Measurements from ENCODE around the gene ZFP36. TPM values are rescaled to one million over a fixed set of nuclear protein-coding genes. Genes with fewer than 3 reads are reported as not detected.

Gene ZFP36
- total RNA-seq, result 19.8 and 64.4 TPM in 2 replicates

GRCh38 chr19:39406656-39407409 lies at the start of gene ZFP36:
Gene ZFP36, plus strand, starts transcription at chr19:39406847. Its CDS starts 58 bp downstream, at chr19:39406905.

DNA sequence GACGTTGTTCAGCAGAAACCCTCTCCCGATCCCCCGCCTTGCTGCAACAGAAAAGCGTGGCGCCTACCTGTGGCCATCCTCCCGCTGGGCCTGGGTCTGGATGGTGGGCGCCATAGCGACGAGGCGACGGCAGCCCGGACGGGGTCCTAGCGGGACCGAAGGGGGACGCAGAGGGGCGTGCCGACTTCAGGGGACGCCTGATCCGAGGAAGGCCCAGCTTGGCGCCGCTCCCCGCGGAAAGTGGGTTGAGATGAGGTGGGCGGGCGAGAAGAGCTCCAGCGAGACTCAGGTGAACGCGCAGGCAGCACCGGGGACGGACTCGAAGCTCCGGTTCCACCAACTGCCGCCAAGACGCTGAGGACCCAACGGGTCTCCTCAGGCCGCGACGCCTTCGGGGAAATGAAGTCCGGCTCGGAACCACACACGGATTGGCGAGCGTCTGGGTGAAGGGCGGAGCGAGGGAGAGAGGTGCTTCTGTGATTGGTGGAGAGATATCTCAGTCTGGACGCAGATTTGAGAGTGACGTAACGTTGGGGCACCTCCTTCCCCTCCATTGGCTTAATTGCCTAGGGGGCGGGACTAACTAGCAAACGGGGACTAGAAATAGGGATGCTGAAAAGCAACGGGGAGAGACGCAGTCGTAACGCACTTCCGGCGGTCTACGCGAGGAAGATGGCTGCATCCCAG lies 15.8 kb upstream of the ZFP36 start, which contains the start of the genes MED29 and PAF1:
TSS of gene MED29 (plus strand) at position 628 of the 687 bp plus-strand sequence. CDS start at position 673, 45 bp downstream.
TSS of gene PAF1 (minus strand) at position 356 of the 687 bp plus-strand sequence. CDS start at position 114, 242 bp downstream.

GRCh38 chr19:39412100-39412866 lies 5.6 kb downstream of the ZFP36 start, which contains the start of gene PLEKHG2:
Gene PLEKHG2, plus strand, starts transcription at chr19:39412669. Its CDS starts 1,418 bp downstream, at chr19:39414087.

GRCh38 chr19:39435499-39436349 lies 29.1 kb downstream of the ZFP36 start, which contains the start of gene RPS16:
Gene RPS16, minus strand, starts transcription at chr19:39435949. Its CDS starts 54 bp downstream, at chr19:39435895.

DNA sequence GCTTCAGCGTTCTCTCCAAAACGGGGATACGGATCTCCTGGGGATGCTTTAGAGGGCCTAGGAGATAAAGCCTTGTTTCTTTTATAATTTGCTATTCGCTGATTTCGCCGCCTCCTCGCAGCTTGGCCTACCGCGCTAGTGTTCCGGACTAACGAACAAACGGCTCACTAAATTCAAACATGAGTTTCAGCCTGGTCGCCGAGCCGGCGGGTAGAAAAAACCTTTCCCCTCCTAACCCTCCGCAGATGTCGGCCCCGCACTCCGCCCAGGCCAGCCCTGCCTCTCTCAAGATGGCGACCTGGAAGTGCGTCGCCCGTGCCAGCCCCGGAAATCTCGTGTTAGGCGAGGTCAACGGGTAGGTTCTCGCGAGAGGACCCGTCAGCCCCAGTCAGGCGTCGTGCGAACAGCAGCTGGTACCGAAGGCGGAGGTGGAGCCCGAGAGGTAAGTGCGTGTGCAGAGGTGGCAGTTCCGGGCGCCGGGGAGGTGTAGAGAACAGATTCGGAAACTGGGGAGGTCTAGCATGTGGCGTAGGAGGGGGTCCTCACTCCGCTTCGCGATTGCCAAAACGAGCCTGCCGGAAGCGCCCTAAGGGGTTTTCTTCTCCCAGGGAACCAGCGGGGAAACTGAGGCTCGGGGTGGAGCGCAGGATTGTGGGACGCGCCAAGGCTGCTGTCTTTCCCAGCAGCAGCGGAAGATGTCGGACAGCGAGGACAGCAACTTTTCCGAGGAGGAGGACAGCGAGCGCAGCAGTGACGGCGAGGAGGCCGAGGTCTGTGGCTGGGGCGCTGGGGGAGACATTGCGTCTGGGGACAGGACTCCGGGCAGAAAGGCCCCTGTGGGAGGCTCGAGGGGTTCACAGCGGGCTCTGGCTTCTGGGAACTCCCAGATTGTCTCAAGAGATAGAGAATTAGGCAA lies 38.8 kb downstream of the ZFP36 start, which contains the start of gene SUPT5H:
TSS of gene SUPT5H (plus strand) at position 387 of the 916 bp plus-strand sequence. CDS start at position 696, 309 bp downstream.

Other genes starting within 250 kb of the ZFP36 start
- not detected in 2 replicates for gene NCCRP1, start 209.9 kb upstream of the ZFP36 start, total RNA-seq
- gene SYCN, start 202.6 kb upstream of the ZFP36 start, total RNA-seq, result not detected in 2 replicates
- gene IFNL3, start 161.8 kb upstream of the ZFP36 start, total RNA-seq, result not detected in 2 replicates
- not detected in 2 replicates for gene IFNL4, start 158.0 kb upstream of the ZFP36 start, total RNA-seq
- gene IFNL2, start 138.5 kb upstream of the ZFP36 start, total RNA-seq, result not detected in 2 replicates
- not detected in 2 replicates for gene IFNL1, start 110.4 kb upstream of the ZFP36 start, total RNA-seq
- 0.91 and 3.5 TPM in 2 replicates for gene LRFN1, start 86.0 kb upstream of the ZFP36 start, total RNA-seq
- 8.0 and 15.0 TPM in 2 replicates for gene GMFG, start 70.8 kb upstream of the ZFP36 start, total RNA-seq
- 57.8 and 74.8 TPM in 2 replicates for gene SAMD4B, start 64.4 kb upstream of the ZFP36 start, total RNA-seq
- gene PAF1, start 15.7 kb upstream of the ZFP36 start, total RNA-seq, result 33.0 and 34.6 TPM in 2 replicates
- 35.6 and 56.0 TPM in 2 replicates for gene MED29, start 15.5 kb upstream of the ZFP36 start, total RNA-seq
- gene PLEKHG2, start 5.8 kb downstream of the ZFP36 start, total RNA-seq, result 22.0 and 34.3 TPM in 2 replicates
- gene RPS16, start 29.1 kb downstream of the ZFP36 start, total RNA-seq, result 2,275 and 2,629 TPM in 2 replicates
- 63.7 and 89.2 TPM in 2 replicates for gene SUPT5H, start 38.7 kb downstream of the ZFP36 start, total RNA-seq
- gene TIMM50, start 74.0 kb downstream of the ZFP36 start, total RNA-seq, result 51.4 and 81.6 TPM in 2 replicates
- gene DLL3, start 92.1 kb downstream of the ZFP36 start, total RNA-seq, result 0.52 TPM in 1 of 2 replicates, not detected in the other
- gene SELENOV, start 108.3 kb downstream of the ZFP36 start, total RNA-seq, result not detected in 2 replicates
- 2.7 and 5.1 TPM in 2 replicates for gene EID2B, start 126.0 kb downstream of the ZFP36 start, total RNA-seq
- 12.1 and 12.9 TPM in 2 replicates for gene EID2, start 133.3 kb downstream of the ZFP36 start, total RNA-seq
- gene LGALS13, start 195.7 kb downstream of the ZFP36 start, total RNA-seq, result not detected in 2 replicates
- gene LGALS16, start 249.1 kb downstream of the ZFP36 start, total RNA-seq, result not detected in 2 replicates